Glomerular endothelial cell (primary cell): ENCODE results near the gene PPIA. TPM values are rescaled to one million over a fixed set of nuclear protein-coding genes. Genes with fewer than 3 reads are reported as not detected.
"Not testable (repeated sequence)": the region's sequence is repeated elsewhere in the genome, so short reads cannot be mapped to it uniquely, and the experiment has no call there.

Experiments used
- DNase-seq: peaks from one replicate; pipeline ENCODE4 v3.0.0-alpha.2; 2011; ENCODE audit warnings: low read depth, low spot score; ENCODE audit errors: extremely low read depth
- total RNA-seq: library from RNA; depleted of rRNA; stranded (reverse); fragments of >200 nt; gene quantifications from 2 replicates; pipeline ENCODE4 v1.2.3, GENCODE V29; 2015

Gene PPIA
- total RNA-seq, 1 donor from 2014 or later = 2,756 TPM

DNA sequence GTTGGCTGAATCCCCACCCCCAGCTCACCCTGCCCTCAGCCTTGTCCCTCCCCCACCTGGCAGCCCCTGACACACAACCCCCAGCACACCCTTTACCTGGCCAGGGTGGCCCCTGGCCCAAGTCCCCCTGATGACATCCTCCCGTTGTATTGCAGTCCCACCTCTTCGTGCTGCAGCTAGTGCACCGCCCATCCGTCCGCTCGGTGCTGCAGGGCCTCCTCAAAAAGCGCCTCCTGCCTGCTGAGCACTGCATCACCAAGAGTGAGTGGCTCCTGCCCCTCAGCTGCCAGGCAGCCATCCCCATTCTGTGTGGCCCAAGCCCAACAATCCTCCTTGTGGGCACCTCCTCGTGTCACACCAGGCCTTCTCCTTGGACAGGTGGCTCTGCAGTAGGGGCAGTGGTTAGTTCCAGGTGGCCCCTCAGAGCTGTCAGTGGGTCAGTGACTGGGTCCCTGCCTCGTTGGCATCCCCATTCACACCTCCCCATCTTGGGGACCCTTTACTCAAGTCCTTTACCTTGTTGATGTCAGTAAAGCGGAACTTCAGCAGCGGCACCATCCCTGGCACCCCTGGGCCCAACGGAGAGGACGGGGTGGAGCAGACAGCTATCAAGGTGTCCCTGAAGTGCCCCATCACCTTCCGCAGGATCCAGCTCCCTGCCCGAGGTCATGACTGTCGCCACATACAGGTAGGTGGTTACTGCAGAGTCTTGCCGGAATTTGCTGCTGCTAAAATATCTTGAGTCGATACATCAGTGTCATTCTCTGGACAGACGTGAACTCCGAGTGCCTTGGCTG lies 33.6 kb upstream of the PPIA start:
- DNase-seq = no peak

DNA sequence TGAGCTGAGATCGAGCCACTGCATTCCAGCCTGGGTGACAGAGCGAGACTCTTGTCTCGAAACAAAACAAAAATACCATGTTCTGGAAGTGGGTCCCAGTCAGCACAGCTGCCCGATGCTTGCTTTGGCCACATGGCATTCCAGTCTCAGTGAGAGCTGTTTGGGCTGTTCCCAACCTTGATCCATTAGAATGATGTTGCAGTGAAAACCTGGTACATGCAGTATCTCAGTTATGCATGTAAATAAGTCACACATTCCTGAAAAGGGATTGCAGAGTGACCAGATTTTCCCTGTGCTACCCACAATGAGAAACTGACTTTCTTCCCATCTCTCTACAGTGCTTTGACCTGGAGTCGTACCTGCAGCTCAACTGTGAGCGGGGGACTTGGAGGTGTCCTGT lies 32.4 kb upstream of the PPIA start:
- DNase-seq = no peak

DNA sequence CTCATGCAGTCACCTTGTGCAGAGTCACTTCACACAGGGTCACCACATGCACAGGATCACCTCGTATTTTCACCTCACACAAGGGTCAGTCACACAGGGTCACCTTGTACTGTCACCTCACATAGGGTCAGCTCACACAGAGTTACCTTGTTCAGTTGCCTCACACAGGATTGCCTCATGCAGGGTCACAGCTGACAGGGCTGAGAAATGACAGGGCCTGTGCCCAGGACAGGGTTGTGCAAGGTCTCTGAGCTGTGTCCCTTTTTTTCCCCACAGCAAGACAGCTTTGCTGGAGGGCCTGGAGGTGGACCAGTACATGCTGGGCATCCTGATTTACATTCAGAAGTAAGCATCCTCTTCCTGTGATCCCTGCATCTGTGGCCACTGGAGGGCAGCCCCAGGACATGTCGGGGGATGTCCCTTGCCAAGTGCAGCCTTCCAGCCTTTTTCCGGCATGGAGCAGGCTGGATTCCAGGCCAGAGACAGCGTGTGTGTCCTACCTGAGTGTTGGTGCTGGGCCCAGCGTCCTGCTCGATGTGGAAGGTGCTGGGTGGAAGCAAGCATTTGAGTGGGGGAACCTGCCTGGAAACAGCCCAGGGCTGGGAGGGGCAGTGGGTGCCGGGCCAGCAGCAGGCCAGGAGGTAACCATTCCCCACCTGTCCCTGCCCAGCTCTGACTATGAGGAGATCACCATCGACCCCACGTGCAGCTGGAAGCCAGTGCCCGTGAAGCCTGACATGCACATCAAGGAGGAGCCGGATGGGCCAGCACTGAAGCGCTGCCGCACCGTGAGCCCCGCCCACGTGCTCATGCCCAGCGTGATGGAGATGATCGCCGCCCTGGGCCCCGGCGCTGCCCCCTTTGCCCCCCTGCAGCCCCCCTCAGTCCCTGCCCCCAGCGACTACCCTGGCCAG lies 31.6 kb upstream of the PPIA start:
- DNase-seq = no peak

DNA sequence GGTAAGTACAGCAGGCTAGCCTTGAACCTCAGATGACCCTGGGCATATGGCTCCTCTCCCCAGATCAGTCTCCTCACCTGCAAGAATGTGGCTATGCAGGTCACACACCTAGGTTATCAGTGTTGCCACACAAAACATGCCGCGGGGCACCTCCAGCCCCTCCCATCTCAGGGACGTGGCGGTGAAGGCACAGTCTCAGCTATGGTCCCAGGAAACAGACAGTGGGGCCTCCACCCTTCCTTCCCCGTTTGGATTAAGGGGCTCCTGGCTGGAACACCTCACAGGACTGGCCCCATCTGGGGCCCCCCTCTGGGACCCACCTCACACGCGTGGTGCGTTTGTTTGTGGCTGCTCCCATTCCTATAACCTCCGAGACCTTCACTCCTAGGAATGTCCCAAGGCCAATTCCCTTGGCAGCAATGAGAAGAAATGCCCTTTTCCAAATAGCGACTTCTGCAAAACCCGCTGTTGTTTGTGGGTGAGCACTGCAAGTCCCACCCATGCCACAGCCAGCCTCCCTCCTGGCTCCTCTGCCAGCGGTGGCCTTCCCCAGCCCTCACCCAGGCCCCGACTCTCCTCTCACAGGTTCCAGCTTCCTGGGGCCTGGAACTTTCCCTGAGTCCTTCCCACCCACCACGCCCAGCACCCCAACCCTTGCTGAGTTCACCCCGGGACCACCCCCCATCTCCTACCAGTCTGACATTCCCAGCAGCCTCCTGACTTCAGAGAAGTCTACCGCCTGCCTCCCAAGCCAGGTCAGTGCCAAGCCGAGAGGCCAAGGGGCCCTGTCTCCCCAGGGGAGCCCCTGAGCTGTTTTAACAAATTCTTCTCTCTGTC lies 30.7 kb upstream of the PPIA start:
- DNase-seq = no peak

DNA sequence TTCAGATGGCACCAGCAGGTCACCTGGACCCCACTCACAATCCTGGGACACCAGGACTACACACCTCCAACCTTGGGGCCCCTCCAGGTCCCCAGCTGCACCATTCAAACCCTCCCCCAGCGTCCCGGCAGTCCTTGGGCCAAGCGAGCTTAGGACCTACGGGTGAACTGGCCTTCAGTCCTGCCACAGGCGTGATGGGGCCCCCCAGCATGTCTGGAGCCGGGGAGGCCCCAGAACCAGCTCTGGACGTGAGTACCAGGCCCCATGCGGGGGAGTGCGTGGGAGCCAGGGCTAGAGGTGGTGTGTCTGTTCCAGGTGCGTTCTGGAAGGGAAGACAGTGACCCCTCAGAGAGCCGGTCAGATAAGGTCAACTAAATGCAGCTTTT lies 30.1 kb upstream of the PPIA start:
- DNase-seq = no peak

DNA sequence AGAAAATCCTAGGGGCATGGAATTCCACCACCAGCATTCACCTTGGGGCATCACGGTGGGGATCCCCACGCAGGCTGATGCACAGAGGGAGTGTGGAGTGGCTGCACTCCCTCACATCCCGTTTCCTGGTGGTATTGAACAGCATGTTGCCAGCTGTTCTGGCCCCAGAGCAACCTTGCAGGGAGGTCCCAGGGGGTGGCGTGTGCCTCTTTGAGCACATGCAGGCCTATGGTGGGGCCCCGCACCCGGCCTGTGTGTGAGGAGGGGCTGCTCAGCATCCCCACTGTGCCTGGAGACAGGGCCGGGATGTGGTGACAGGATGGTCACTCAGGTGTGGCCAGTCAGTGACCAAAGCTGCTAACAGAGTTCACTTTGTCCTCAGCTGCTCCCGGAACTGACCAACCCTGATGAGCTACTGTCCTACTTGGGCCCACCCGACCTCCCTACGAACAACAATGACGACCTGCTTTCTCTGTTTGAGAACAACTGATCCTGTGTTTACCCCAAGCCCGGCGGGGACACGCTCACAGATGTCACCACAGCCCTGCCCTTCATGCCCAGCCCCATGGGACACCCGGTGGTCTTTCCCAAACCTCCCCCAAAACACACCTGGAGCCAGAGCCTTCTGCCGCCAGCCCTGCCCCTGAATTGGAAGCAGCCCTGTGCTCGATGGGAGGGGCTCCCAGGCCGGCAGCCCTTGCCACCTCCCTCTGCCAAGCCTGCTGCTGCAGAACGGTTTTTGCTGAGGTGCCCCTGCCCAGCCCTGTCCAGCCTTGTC lies 29.2 kb upstream of the PPIA start:
- DNase-seq = no peak

DNA sequence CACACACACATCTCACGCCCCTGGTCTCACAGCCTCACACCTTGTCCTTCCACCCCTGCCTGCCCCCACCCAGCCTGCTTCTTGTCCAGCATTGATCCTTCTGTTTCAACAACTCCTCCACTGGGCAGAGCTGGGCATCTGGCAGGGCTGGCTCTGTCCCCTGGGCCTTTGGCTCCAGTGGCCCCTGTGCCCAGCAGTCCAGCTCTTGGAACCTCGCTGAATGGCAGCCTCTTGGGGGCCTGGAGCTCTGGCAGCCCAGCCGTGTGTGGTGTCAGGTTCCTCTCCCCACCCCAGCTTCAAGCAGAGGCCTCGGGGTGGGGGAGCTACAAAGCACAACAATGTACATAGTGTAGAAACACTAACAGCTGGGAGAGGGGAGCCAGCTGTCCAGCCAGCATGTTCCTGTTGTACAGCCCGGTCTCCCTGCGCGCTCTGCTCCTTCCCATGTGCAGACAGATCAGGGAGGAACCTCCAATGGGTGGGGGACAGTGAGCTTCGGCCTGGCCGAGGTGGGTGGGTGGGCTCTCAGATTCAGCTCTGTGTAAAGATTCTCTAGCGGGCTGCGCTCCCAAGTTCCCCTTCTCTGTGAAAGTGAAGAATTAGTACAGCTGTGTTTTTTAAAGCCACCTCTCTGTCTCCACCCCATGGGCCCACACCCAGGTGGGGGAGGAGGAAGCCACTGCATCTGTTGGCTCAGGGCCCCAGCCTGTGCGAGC lies 28.4 kb upstream of the PPIA start:
- no peak for DNase-seq

DNA sequence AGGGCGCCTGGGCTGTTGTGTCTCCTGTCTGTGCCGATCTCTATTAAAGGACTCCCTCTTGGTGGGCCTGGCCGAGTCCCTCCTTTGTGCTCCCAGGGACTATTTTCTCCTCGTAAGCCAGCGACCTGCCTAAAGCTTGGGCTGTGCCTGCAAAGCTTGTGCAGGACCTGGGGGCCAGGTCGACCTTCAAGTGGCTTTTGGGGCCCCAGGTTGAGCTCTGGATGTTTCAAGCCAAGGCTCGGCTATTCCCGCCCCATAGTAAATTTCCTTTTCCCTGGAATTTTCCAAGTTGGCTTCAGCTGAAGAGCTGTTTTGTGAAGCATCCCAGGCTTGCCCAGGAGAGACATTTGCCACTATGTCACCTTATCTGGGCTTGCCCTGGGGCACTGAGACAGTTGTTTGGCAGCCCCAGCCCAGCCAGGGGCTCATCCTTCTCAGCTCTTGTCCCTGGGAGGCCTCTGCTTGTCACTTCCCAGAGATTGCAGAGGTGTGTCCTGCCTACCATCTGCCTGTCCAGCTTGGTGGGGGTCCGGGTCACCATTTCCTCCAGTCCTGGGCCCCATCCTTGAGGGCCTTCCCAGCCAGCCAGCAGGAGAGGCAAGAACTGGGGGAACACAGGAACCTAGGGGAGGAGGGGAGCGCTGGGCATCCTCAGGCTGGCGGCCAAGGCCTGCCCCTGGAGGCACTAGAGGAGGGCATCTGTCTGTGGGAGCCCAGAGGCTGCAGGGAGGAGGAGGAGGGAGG lies 27.7 kb upstream of the PPIA start:
- DNase-seq = no peak

DNA sequence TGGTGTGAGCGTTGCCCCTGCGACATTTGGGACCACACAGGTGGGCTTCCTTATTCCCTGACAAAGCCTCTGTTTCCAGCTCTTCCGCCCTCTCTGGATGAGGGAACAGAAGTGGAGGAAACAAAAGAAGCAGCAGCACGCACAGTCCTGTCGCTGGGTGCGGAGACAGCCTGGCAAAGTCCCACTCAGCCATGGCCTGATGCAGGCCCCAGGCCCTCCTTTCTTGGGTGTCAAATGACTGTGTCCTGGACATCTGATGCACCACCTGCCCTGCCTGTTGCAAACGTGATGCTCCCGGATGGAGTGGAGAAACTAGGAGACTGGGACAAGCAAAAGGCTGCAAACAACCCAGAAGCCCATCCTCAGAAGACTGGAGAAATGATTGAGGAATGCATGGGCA lies 27.1 kb upstream of the PPIA start:
- DNase-seq = no peak

DNA sequence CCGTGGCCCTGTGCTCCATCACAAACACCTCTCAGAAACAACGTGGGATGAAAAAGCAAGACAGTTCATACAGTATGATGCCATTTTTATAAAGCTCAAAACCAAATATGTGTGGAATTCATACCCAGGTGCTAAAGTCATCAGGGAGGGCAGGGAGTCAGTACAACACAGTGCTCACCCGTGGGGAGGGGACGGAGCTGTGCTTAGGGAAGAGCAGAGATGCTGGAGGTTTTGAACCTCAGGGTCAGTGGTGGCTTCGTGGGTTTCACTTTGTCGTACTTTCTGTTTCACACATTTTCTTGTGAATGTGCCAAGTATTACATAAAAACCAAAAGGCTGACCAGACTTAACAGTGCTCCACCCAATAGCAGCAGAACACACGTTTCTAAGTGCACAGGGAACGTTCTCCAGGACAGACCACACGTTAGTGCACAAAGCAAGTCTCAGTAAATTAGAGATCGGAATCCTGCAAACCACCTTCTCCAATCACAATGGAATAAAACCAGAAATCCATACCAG lies 26.6 kb upstream of the PPIA start:
- DNase-seq = no peak

DNA sequence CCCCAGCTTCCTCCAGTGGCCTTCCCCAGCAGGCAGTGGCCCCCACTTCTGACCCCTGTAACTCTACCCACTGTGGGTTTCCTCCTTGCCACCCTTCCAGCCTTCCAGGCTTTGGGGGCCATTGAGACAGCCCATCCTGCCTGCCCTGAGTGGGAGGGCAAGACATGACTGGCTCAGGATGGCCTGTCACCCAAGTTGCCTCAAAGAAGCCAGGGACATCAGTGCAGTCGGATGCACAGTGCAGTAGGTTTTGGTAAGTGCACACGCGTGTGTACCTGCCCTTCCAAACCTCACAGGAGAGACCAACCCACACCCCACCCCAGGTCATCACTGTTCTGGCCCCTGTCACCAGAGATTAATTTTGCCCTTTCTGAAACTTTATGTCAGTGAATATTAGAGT lies 25.1 kb upstream of the PPIA start:
- DNase-seq = no peak

DNA sequence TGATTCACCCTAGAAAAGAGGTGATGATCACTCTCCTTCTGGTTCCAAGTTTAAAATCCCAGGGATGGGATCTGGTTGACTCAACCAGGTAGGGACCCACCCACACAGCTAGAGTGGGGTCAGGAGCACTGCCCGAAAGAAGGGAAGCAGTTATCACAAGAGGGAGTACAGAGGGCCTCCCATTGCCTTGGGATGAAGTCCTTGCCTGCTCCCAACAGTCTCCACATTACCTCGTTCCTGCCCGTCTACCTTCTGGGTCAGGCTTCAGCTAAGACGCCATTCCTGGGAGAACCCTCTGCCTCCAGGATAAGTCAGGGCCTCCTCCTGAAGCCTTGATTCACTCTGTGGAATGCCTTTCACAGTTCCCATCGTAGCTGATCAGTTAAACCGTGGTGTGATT lies 24.0 kb upstream of the PPIA start:
- no peak for DNase-seq

DNA sequence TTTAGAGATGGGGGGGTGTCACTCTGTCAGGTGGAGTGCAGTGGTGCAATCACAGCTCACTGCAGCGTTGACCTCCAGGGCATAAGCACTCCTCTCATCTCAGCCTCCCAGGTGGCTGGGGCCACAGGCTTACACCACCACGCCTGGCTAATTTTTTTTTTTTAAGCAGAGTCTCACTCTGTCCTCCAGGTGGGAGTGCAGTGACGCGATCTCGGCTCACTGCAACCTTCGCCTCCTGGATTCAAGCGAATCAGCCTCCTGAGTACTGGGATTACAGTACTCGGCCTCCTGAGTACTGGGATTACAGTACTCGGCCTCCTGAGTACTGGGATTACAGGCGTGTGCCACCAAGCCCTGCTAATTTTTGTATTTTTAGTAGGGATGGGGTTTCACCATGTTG lies 23.6 kb upstream of the PPIA start:
- DNase-seq = no peak

DNA sequence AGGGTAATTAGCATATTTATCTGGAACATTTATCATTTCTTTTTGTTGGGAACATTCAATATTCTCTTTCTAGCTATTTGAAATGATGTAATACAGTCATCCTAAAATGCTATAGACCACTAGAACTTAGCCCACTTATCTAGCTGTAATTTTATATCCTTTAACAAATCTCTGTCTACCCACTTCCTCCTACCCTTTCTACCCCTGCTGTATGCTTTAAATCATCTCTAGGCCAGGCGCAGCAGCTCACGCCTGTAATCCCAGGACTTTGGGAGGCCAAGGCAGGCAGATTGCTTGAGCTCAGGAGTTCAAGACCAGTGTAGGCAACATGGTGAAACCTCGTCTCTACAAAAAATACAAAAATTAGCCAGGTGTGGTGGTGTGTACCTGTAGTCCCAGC lies 22.0 kb upstream of the PPIA start:
- not testable (repeated sequence) for DNase-seq

DNA sequence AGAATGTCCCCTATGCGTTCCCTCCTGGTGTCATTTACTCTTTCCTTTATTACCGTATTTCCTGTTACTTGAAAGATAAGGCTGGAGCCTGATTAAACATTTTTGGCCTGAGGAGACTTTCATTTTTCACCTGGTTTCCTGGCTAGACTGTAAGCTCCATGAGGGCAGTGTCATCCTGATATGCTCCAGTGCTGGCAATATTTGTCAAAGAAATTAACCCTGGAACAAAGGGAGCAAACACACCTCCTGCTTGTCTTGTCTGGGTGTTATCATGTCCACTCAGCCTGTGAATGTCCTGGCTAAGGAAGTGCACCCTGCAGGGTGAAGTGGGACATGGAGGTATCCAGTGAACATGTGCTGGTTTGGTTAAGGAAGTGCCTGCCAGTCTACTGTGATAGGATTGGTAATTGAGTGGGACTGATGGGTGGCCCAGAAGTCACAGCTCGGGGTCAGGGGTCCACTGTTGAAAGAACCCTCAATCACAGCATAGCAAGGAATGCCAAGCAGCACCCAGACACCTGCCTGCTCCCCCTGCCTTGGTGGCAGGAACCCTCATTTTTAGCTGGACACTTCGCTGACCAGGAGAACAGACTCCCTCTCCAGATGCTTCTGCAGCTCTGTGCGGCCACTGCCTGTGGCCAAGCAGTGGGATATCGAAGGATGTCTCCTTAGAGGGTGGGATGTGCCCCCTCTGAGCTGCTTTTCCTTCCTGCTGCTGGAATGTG lies 20.9 kb upstream of the PPIA start:
- no peak for DNase-seq

DNA sequence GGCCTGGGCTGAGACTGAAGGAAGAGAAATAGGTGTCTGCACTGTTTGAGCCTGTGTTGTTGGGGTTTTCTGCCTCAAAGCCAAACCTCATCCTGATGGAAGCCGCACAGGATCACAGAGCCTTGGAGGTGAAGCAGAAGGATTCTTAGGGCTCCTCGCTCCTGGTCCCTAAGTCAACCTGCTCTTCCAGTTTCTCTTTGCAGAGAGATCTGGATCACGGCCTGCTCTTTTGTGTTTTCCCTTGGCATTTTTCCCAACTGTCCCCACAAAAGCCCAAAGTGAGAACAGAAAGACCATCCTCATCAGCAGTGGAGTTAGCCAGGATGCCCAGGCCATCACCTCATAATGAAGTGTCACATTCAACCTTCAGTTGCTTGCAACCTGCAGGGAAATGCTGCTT lies 20.3 kb upstream of the PPIA start:
- no peak for DNase-seq

DNA sequence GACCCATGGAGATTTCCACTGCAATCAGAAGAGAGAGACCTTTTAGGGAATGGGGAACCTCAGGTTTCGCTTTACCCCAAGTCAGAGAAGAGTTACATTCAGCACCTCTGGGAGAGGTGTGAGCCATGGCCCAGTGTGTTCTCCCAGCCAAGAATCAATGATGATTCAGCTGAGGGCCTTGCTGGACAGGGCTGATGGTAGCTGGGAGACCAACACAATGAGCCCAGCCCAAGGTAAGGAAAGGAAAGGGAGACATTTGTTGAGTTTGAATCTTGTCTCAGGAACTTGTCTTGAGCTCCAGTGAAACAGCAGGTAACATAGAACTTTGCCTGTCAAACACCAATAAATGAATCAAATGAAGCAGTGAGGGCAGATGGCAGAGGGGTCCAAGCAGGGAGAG lies 14.0 kb upstream of the PPIA start:
- no peak for DNase-seq

DNA sequence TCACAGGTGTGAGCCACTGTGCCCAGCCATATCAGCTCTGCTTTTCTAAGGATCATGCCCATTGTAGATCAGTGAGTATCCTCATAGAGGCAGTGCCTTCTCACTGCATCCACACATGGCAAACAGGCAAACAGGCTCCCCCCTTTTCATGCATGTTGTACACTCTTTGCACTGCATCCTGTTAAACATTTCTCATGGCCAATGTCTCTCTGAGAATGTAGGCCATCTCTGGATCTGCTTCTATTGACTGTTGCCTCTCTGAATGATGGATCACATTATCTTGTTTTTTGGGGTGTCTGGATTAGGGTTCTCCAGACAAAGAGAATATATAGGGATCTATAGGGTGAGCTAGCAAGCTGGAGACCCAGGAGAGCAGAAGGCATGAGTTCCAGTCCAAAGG lies 13.1 kb upstream of the PPIA start:
- DNase-seq = no peak
